Muscle of leg (tissue), 16 donors: ENCODE measurements around the gene FAAP100. TPM values are rescaled to one million over a fixed set of nuclear protein-coding genes. Genes with fewer than 3 reads are reported as not detected.

Experiments used
- DNase-seq: peaks from one replicate; pipeline ENCODE4 v3.0.0; 2013
- H3K27ac ChIP-seq: one replicate; pipeline ENCODE4 v1.5.1; 2013; ENCODE audit warnings: mild to moderate bottlenecking, low read length, control low read depth
- H3K27me3 ChIP-seq: one replicate; pipeline ENCODE4 v1.6.1; 2013; ENCODE audit warnings: low read length; ENCODE audit not compliant: control insufficient read depth, insufficient read depth
- H3K36me3 ChIP-seq: one replicate; pipeline ENCODE4 v1.6.1; 2013; ENCODE audit warnings: low read length; ENCODE audit not compliant: control insufficient read depth, insufficient read depth
- H3K4me1 ChIP-seq: one replicate; pipeline ENCODE4 v1.6.1; 2013; ENCODE audit warnings: low read length; ENCODE audit not compliant: control insufficient read depth, insufficient read depth
- H3K4me3 ChIP-seq: one replicate; pipeline ENCODE4 v1.5.1; 2013; ENCODE audit warnings: low read length, control low read depth
- H3K9me3 ChIP-seq: replicated peaks from 2 replicates; pipeline ENCODE4 v1.6.1; 2013; ENCODE audit warnings: low read depth, low read length; ENCODE audit not compliant: control insufficient read depth
- WGBS: methylation state at CpG from one replicate; pipeline ENCODE4 v1.1.5; 2013; ENCODE audit warnings: missing lambda C conversion rate; ENCODE audit not compliant: insufficient coverage; 5-methylcytosine and 5-hydroxymethylcytosine counted together
- long read RNA-seq, 11 donors: transcript quantifications; one replicate each; lab custom pipeline, GENCODE V29; 2026
- polyA plus RNA-seq, 8 donors: library from polyadenylated mRNA; unstranded; fragments of 120-200 nt; gene quantifications; one replicate each; pipeline versions ENCODE4 v1.2.1 to v1.2.3, GENCODE V29; 2013; ENCODE audit warnings: inconsistent platforms in 1 of 8, low replicate concordance in 1 of 8; ENCODE audit not compliant: insufficient read length in 8 of 8, insufficient read depth in 1 of 8
- total RNA-seq: library from RNA; stranded (reverse); fragments of 120-200 nt; gene quantifications from one replicate; pipeline ENCODE4 v1.2.4, GENCODE V29; 2013

FAAP100 gene
- total RNA-seq, result 12.9 TPM
- 10 to 100 TPM; 16.3 to 25.9 (median 20.7) TPM for polyA plus RNA-seq
- long read RNA-seq, donor 1, result 0 reads
- long read RNA-seq, donor 2, result 0 reads
- long read RNA-seq, donor 3, partial matches to known transcripts, result 0 of 6 reads
- long read RNA-seq, donor 3, other reads (novel, unspliced or antisense), result 0 of 6 reads
- long read RNA-seq, donor 4, partial matches to known transcripts, result 0 of 1 reads
- long read RNA-seq, donor 4, other reads (novel, unspliced or antisense), result 0 of 1 reads
- long read RNA-seq, donor 5, partial matches to known transcripts, result 0 of 7 reads
- long read RNA-seq, donor 5, other reads (novel, unspliced or antisense), result 0 of 7 reads
- long read RNA-seq, donor 6, partial matches to known transcripts, result 17 of 20 reads
- long read RNA-seq, donor 6, other reads (novel, unspliced or antisense), result 0 of 20 reads
- long read RNA-seq, donor 7, partial matches to known transcripts, result 0 of 3 reads
- long read RNA-seq, donor 7, other reads (novel, unspliced or antisense), result 0 of 3 reads
- long read RNA-seq, donor 8, partial matches to known transcripts, result 0 of 1 reads
- long read RNA-seq, donor 8, other reads (novel, unspliced or antisense), result 0 of 1 reads
- long read RNA-seq, donor 9, partial matches to known transcripts, result 0 of 1 reads
- long read RNA-seq, donor 9, other reads (novel, unspliced or antisense), result 0 of 1 reads
- long read RNA-seq, donor 10, partial matches to known transcripts, result 0 of 2 reads
- long read RNA-seq, donor 10, other reads (novel, unspliced or antisense), result 0 of 2 reads
- long read RNA-seq, donor 11, partial matches to known transcripts, result 0 of 3 reads
- long read RNA-seq, donor 11, other reads (novel, unspliced or antisense), result 0 of 3 reads

GRCh38 chr17:81552244-81553017, at the start of gene FAAP100:
FAAP100 (minus strand) TSS chr17:81552353; CDS start chr17:81552330, 23 bp downstream.
- Histone ChIP-seq H3K4me1 (peaks cover 28% of the 10 kb centered on the region), H3K27ac (peak within 1 kb of the TSS; percentile 81), H3K27me3 (no peaks in the 10 kb centered on the region), H3K36me3 (peaks cover 43% of the 10 kb centered on the region), H3K4me3 (peak within 1 kb of the TSS; percentile 76), H3K9me3 (no peaks in the 10 kb centered on the region)
- DNase-seq, result peak; percentile 91
- WGBS, result under 1% methylated on average over 78 of the region's 85 CpGs

GRCh38 chr17:81601525-81602120, 49.5 kb upstream of the FAAP100 start:
- 3% methylated on average over 3 of the region's 9 CpGs for whole genome bisulfite sequencing
- H3K9me3 ChIP-seq, result no peaks in the 10 kb centered on the region
- H3K4me3 ChIP-seq, result no peak overlapping the region
- no peaks in the 10 kb centered on the region for H3K27me3 ChIP-seq
- H3K4me1 ChIP-seq, result peaks cover 2% of the 10 kb centered on the region
- DNase-seq, result peak; percentile 83
- peaks cover 67% of the 10 kb centered on the region for H3K36me3 ChIP-seq
- H3K27ac ChIP-seq, result no peak overlapping the region

- no peak for DNase-seq
- Histone ChIP-seq H3K36me3 (peaks cover 72% of the 10 kb centered on the region), H3K27me3 (no peaks in the 10 kb centered on the region), H3K9me3 (no peaks in the 10 kb centered on the region), H3K4me1 (peaks cover 2% of the 10 kb centered on the region), H3K4me3 (no peak overlapping the region), H3K27ac (no peak overlapping the region)
- 75% methylated on average over 10 of the region's 10 CpGs for WGBS
Observed at GRCh38 chr17:81599719-81600486, 47.8 kb upstream of the FAAP100 start.

GRCh38 chr17:81593105-81593871, 41.1 kb upstream of the FAAP100 start:
- Histone ChIP-seq H3K27ac (no peak overlapping the region), H3K4me1 (no peaks in the 10 kb centered on the region), H3K4me3 (no peak overlapping the region), H3K9me3 (no peaks in the 10 kb centered on the region), H3K36me3 (peaks cover 83% of the 10 kb centered on the region), H3K27me3 (no peaks in the 10 kb centered on the region)
- 95% methylated on average over 7 of the region's 11 CpGs for WGBS
- no peak for DNase-seq

DNA sequence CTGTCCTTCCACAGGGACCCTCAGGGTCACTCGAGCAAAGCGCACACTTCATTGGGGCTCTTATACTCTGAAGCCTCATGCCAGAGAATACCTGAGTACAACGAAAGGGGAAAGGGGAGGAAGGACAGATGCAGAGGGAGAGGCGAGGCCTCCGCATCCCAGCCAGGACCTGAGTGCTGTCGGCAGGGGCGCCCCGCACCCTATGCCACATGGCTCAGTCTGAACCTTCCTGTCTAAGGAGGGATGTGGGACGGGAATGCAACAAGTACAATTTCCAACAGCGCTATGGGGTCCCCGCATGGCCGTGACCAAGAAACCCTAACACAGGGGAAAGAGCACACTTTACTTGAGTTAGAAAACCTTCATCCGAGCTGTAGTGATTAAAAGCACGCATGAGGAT, 39.8 kb upstream of the FAAP100 start:
- Histone ChIP-seq H3K27me3 (no peaks in the 10 kb centered on the region), H3K27ac (no peak overlapping the region), H3K36me3 (peaks cover 85% of the 10 kb centered on the region), H3K4me1 (no peaks in the 10 kb centered on the region), H3K4me3 (no peak overlapping the region), H3K9me3 (no peaks in the 10 kb centered on the region)
- 87% methylated on average over 9 of the region's 14 CpGs for WGBS
- no peak for DNase-seq

GRCh38 chr17:81590121-81590520, 38.0 kb upstream of the FAAP100 start:
- Histone ChIP-seq H3K36me3 (peaks cover 86% of the 10 kb centered on the region), H3K9me3 (no peaks in the 10 kb centered on the region), H3K4me1 (no peaks in the 10 kb centered on the region), H3K27ac (no peak overlapping the region), H3K27me3 (no peaks in the 10 kb centered on the region), H3K4me3 (no peak overlapping the region)
- no peak for DNase-seq
- WGBS, result 90% methylated on average over 3 of the region's 8 CpGs

- Histone ChIP-seq H3K27me3 (no peaks in the 10 kb centered on the region), H3K9me3 (no peaks in the 10 kb centered on the region), H3K27ac (no peak overlapping the region), H3K4me1 (no peaks in the 10 kb centered on the region), H3K36me3 (peaks cover 82% of the 10 kb centered on the region), H3K4me3 (no peak overlapping the region)
- no peak for DNase-seq
- no CpG with 5 or more reads among the region's 5 CpGs for WGBS
Observed at GRCh38 chr17:81589612-81590011, 37.5 kb upstream of the FAAP100 start.

- no peak overlapping the region for H3K4me3 ChIP-seq
- no peaks in the 10 kb centered on the region for H3K4me1 ChIP-seq
- no peaks in the 10 kb centered on the region for H3K9me3 ChIP-seq
- no peak overlapping the region for H3K27ac ChIP-seq
- DNase-seq, result no peak
- 83% methylated on average over 2 of the region's 4 CpGs for WGBS
- peaks cover 76% of the 10 kb centered on the region for H3K36me3 ChIP-seq
- H3K27me3 ChIP-seq, result no peaks in the 10 kb centered on the region
Observed at GRCh38 chr17:81586096-81586495, 33.9 kb upstream of the FAAP100 start.
